GM19397 (cell line): ENCODE results near the gene CMA1.
"Not testable (repeated sequence)": the region's sequence is repeated elsewhere in the genome, so short reads cannot be mapped to it uniquely, and the experiment has no call there.

ENCODE experiments used
- ATAC-seq: cut with Tn5 transposase; IDR thresholded peaks from one replicate; pipeline ENCODE4 v1.9.1; 2021; ENCODE audit warnings: mild to moderate bottlenecking, moderate library complexity; ENCODE audit not compliant: unreplicated experiment

Gene CMA1

GRCh38 chr14:24508155-24508840 is at the start of gene CMA1:
Gene CMA1, minus strand, starts transcription at chr14:24508265. Its CDS starts 30 bp downstream, at chr14:24508235.
- ATAC-seq = peak; percentile 60

- no peak for ATAC-seq
Observed at GRCh38 chr14:24556756-24557155, 48.7 kb upstream of the CMA1 start.

- ATAC-seq = not testable (repeated sequence)
Observed at GRCh38 chr14:24549064-24549463, 41.0 kb upstream of the CMA1 start.

GRCh38 chr14:24542346-24542936 is 34.4 kb upstream of the CMA1 start:
- ATAC-seq = no peak

GRCh38 chr14:24535737-24536136 is 27.7 kb upstream of the CMA1 start:
- no peak for ATAC-seq

- no peak for ATAC-seq
Observed at GRCh38 chr14:24534286-24534685, 26.2 kb upstream of the CMA1 start.

- ATAC-seq = not testable (repeated sequence)
Observed at GRCh38 chr14:24525877-24526620, 18.0 kb upstream of the CMA1 start.

GRCh38 chr14:24518851-24519250 is 10.8 kb upstream of the CMA1 start:
- ATAC-seq = no peak

GRCh38 chr14:24514209-24514608 is 6.1 kb upstream of the CMA1 start:
- ATAC-seq = no peak

GRCh38 chr14:24513009-24513408 is 4.9 kb upstream of the CMA1 start:
- ATAC-seq = no peak

GRCh38 chr14:24506443-24506842 is 1.6 kb downstream of the CMA1 start:
- no peak for ATAC-seq

- ATAC-seq = no peak
Observed at GRCh38 chr14:24504425-24504950, 3.6 kb downstream of the CMA1 start.

GRCh38 chr14:24491586-24492408 is 16.3 kb downstream of the CMA1 start:
- not testable (repeated sequence) for ATAC-seq

GRCh38 chr14:24483604-24484252 is 24.3 kb downstream of the CMA1 start:
- no peak for ATAC-seq

- not testable (repeated sequence) for ATAC-seq
Observed at GRCh38 chr14:24482699-24483303, 25.3 kb downstream of the CMA1 start.

GRCh38 chr14:24481622-24482324 is 26.3 kb downstream of the CMA1 start:
- ATAC-seq = peak; percentile 91

- ATAC-seq = not testable (repeated sequence)
Observed at GRCh38 chr14:24479999-24480398, 28.1 kb downstream of the CMA1 start.

GRCh38 chr14:24475261-24475660 is 32.8 kb downstream of the CMA1 start:
- no peak for ATAC-seq

- ATAC-seq = no peak
Observed at GRCh38 chr14:24473211-24473610, 34.9 kb downstream of the CMA1 start.
